A549 (cell line): Measurements from ENCODE around the gene PPP4C.
A peak's percentile ranks its signal among the peaks of the same experiment; 100 is the strongest.

Experiments used
- CTCF ChIP-seq: fragments of >200 bp; sonication (Bioruptor Twin); formaldehyde crosslinking; IDR thresholded peaks from 3 replicates; pipeline ENCODE4 v1.5.1; 2016
- JUNB ChIP-seq: fragments of >200 bp; sonication (Bioruptor Twin); formaldehyde crosslinking; IDR thresholded peaks from 2 replicates; pipeline ENCODE4 v1.6.1; 2016
- MAFK ChIP-seq: fragments of 450-650 bp; IDR thresholded peaks from 2 replicates; pipeline ENCODE4 v1.6.1; 2014; ENCODE audit not compliant: partially characterized antibody
- MAX ChIP-seq: IDR thresholded peaks from 2 replicates; pipeline ENCODE4 v1.6.1; 2012
- POLR2A ChIP-seq: IDR thresholded peaks from 2 replicates; pipeline ENCODE4 v1.6.1; 2012; ENCODE audit warnings: mild to moderate bottlenecking, low read length
- SMC3 ChIP-seq: fragments of >200 bp; sonication (Bioruptor Twin); formaldehyde crosslinking; IDR thresholded peaks from 3 replicates; pipeline ENCODE4 v1.6.1; 2018; ENCODE audit warnings: inconsistent platforms

GRCh38 chr16:30065102-30065942, 10.5 kb upstream of the PPP4C start, which contains the start of gene ALDOA:
- TF ChIP-seq MAFK (peak; percentile 91), POLR2A (peak; percentile 95), CTCF (no peak), SMC3 (no peak), JUNB (no peak), MAX (peak; percentile 97)
